ENCODE measurements around the gene TMPRSS3.
"Not testable (repeated sequence)": the region's sequence is repeated elsewhere in the genome, so short reads cannot be mapped to it uniquely, and the experiment has no call there.

The TMPRSS3 gene

GRCh38 chr21:42427809-42428419 lies 32.1 kb upstream of the TMPRSS3 start:
- DNase-seq: no peak

- no peak for DNase-seq
These were observed 31.1 kb upstream of the TMPRSS3 start for GRCh38 chr21:42426876-42427480.

DNA sequence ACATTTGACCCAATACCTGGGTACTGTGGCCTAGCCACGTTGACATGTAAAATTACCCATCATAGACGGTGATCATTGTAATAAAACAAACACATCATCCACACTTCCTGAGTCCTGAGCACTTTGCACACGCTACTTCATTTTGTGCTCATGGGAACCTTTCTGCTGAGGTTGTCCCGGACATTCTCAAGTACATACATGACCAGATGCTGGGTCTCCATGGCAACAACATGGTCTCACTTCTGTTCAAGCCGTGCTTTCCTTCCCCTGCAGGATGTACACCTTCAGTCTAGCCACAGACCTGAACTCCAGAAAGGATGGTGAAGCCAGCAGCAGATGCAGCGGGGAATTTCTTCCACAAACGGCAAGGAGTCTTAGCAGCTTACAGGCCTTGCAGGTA lies 30.6 kb upstream of the TMPRSS3 start:
- DNase-seq: no peak

DNA sequence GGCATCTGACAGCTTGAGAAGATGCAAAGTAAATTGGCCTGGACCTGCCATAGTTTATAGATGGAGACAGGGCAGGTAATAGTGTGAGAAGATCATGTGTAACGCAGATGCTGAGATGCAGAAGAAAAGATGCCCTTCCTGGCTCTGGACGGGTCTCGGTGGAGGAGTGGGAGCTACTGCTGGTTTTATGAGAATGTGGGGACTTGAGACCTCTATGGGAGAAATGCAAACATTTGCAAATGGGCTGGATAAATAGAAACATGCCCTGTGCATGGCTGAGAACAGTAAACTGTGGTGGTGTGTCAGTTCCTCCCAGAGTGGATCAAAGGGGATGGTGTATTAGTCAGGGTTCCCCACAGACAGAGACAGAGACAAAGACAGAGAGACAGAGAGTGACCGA lies 29.7 kb upstream of the TMPRSS3 start:
- DNase-seq: no peak

- no peak for DNase-seq
These were observed 29.2 kb upstream of the TMPRSS3 start for GRCh38 chr21:42424914-42425541.

DNA sequence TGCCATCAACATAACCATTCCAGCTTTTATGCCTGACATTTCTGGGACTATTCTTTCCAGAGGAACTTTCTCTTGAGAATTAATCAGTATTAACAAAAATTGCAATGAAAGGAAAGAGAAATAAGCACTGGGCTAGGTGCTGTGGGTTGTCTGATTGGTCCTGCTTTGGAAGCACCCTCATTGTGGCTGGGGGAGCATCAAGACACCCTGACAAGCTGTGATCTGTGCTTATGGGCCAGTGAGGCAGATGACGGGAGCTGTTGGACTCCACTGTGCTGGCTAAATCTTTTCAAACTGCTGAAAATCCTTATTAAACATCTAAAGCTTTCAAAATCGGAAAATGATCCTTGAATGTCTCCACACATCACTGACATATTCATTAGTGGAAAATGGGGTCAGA lies 27.8 kb upstream of the TMPRSS3 start:
- DNase-seq: no peak

GRCh38 chr21:42423197-42423675 lies 27.4 kb upstream of the TMPRSS3 start:
- DNase-seq: no peak

DNA sequence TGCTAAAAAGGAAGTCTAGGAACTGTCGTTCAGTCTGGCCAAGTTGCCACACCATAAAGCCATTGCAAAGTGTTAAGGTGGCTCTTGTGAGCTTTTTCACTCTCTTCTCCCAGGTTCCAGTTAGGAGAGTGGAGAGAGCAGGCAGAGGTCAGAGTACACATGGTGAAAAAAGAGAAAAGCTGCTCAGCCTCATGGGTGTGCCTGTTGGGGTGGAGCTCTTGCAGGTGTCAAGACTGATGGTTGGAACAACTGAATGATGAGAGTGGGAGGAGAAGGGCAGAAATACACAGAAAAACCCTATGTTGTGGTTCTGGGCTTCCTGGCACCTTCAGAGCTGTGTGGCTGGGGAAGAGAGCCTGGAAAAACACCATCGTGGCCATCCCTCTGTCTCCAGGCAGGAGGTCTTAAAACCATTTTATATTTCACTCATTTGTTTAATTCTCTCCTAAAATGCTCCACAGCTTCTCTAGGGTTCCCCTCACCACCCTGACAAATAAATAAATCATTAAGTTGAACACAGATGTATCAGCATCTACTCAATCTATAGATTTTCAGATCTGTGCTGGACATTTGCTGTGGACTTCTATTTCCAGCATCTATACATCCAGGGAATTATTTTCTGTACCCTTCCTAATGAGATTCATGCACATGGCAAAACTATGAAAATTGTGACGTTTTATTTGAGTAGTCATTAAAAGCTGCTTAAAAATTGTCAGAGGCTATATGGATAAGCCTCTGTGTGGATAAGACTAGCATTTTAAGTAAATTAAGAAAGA lies 25.4 kb upstream of the TMPRSS3 start:
- no peak for DNase-seq

GRCh38 chr21:42419845-42420244 lies 24.0 kb upstream of the TMPRSS3 start:
- DNase-seq: no peak

- DNase-seq: no peak
These were observed 23.0 kb upstream of the TMPRSS3 start for GRCh38 chr21:42418886-42419285.

- no peak for DNase-seq
These were observed 21.7 kb upstream of the TMPRSS3 start for GRCh38 chr21:42417533-42417932.

DNA sequence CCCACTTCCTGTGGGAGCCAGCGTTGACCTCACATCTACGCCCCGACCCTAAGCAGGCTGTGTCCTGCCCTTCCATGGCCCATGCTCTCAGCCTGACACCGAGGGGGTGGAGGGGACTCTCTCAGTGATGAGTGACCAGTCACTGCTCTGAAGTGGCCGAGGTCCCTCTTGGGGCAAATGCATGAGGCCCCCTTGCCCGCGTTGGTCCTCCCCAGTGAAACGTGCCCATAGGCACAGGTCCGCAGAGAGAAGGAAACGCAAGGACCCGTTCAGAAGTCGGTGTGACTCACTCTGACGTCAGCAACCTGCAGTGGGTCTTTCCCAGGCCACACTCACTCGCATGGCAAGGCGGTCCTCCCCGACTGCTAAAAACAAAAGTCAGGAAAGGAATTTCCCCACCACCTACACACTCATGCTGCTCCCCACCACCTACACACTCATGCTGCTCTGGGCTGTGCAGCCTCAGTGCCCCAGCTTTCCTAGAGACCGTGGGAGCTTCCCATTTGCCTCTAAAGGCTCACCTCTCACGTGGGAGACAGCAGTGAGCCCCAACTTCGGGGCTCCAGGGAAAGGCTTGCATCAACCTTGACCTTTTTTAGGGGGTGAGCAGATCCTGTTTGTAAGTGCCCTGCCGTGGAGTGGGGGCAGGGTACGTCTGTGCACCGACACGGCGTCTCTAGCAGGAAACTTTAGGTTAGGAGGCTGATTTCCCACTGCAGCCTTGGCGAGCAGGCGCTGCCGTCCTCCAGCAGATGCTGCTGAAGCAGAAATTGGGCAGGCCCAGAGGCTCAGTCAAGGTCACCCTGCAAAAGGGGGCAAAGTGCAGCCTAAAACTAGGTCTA lies 19.3 kb upstream of the TMPRSS3 start:
- peak; percentile 93 for DNase-seq

DNA sequence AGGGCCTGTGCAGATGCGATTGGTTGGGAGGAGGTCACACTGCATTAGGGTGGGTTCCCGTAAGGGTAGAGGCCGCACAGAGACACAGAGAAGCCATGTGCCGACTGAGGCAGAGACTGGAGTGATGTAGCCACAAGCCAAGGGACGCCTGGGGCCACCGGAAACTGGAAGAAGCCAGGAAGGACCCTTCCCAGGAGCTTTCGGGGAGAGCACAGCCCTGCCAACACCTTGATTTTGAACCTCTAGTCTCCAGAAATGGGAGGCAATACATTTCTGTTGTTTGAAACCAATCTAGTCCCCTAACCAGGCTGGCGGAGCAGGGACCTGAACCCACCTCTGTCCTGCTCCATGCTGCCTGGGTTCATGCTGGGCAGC lies 18.7 kb upstream of the TMPRSS3 start:
- DNase-seq: no peak

GRCh38 chr21:42414066-42414465 lies 18.2 kb upstream of the TMPRSS3 start:
- no peak for DNase-seq

GRCh38 chr21:42413500-42413899 lies 17.6 kb upstream of the TMPRSS3 start:
- DNase-seq: no peak

GRCh38 chr21:42413093-42413492 lies 17.2 kb upstream of the TMPRSS3 start:
- no peak for DNase-seq

DNA sequence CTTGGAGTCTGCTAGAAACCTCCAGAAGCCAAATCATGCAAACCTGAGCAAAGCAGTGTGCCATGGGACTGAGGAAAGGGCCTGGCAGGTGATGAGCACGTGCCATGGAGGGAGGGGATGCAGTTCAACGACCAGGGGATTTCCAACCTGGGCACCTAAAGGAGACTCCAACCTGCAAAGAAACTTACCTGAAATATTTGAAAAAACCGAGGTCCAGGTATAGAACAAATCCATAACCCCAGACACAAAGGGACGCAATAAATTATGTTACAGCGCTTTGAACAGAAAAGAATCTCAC lies 16.7 kb upstream of the TMPRSS3 start:
- no peak for DNase-seq

DNA sequence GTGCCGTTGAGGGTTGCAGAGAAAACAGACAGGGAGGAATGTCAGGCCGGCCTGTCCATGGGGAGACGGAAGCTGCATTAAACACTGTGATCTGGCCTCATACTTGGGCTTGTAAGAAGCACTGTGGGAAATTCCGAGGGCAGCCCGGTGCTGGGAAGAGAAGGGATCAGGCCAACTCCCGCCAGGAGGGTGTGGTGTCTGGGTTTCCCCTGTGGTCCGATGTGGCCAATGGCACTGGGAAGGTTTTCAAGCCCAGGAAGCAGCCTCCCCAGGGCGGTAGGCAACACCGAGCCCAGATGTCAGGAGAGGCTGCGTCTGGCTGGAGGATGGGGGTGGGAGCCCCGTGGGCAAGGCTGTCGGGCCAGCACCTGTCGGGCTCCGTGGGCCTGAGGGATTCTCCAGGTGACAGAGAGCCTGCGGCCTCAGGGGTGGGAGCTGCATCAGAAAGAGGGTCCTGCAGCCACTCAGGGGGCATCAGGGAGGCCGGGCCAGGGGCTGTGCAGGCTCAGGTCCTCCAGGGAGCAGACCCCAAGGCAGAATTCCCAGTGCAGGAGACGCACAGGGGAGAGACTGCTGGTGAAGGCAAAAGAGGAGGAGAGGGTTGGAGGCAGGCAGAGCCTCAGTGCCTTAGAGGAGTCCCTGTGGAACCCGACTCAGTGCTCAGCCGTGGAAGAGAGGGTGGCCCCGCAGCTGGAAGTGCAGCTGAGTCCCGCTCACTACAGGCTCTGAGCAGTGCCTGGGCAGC lies 16.2 kb upstream of the TMPRSS3 start:
- DNase-seq: peak; percentile 59

- no peak for DNase-seq
These were observed 15.5 kb upstream of the TMPRSS3 start for GRCh38 chr21:42411197-42411869.

DNA sequence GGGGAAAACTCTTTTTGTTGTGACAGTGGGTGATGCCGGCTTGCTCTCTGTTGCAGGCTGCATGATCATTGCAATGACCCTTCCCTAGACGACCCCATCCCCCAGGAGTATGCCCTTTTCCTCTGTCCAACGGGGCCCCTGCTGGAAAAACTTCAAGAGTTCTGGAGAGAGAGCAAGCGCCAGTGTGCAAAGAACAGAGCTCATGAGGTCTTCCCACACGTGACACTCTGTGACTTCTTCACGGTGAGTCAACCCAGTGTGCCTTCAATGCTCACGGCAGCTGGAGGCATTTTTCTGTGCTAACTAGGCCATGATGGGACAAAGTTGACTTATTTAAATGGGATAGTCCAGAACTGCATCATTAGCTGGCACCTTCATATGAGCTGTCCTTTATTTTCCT lies 13.5 kb upstream of the TMPRSS3 start:
- DNase-seq: no peak

GRCh38 chr21:42408718-42409117 lies 12.9 kb upstream of the TMPRSS3 start:
- not testable (repeated sequence) for DNase-seq

- no peak for DNase-seq
These were observed 11.6 kb upstream of the TMPRSS3 start for GRCh38 chr21:42407476-42407875.

All from NCI-H226 (cell line).